GM12892 (cell line): ENCODE measurements around the gene TMSB10.
"Not testable (repeated sequence)": the region's sequence is repeated elsewhere in the genome, so short reads cannot be mapped to it uniquely, and the experiment has no call there.

Experiments used
- DNase-seq: peaks from one replicate; pipeline ENCODE4 v3.0.0; 2011; ENCODE audit not compliant: insufficient read length
- FAIRE-seq: peaks from 2 replicates; lab custom pipeline; 2011; peaks lifted over from hg19 to GRCh38; lab: Jason Lieb, UNC
- POLR2A ChIP-seq: IDR thresholded peaks from 2 replicates; pipeline ENCODE4 v1.6.1; 2011; ENCODE audit warnings: low read depth, low read length, control low read depth
- POLR2AphosphoS5 ChIP-seq: IDR thresholded peaks from 2 replicates; pipeline ENCODE4 v1.6.1; 2011; ENCODE audit warnings: low read depth, low read length, control low read depth
- TAF1 ChIP-seq: IDR thresholded peaks from 2 replicates; pipeline ENCODE4 v1.6.1; 2011; ENCODE audit warnings: low read depth, mild to moderate bottlenecking, control low read depth, low read length, borderline replicate concordance

Gene TMSB10

GRCh38 chr2:84931384-84931821, 25.9 kb downstream of the TMSB10 start:
- FAIRE-seq (no peak), DNase-seq (no peak)
- TF ChIP-seq POLR2A (no peak), POLR2AphosphoS5 (no peak), TAF1 (no peak)

- TF ChIP-seq POLR2A (no peak), POLR2AphosphoS5 (no peak)
- no peak for FAIRE-seq
- DNase-seq = no peak
Observed at GRCh38 chr2:84938194-84938879, 32.9 kb downstream of the TMSB10 start.

GRCh38 chr2:84939426-84940087, 34.1 kb downstream of the TMSB10 start:
- FAIRE-seq (peak; percentile 98), DNase-seq (no peak)
- TF ChIP-seq TAF1 = no peak
- peak; percentile 41; the same call in 1 of the 2 replicates for TF ChIP-seq POLR2A
- TF ChIP-seq POLR2AphosphoS5 = peak; percentile 82

GRCh38 chr2:84940088-84940470, 34.6 kb downstream of the TMSB10 start:
- no peak for TF ChIP-seq POLR2A
- no peak; the same call in 1 of the 2 replicates for TF ChIP-seq POLR2AphosphoS5
- TF ChIP-seq TAF1 = no peak
- FAIRE-seq (no peak), DNase-seq (no peak)

GRCh38 chr2:84940831-84941412, 35.5 kb downstream of the TMSB10 start:
- no peak for DNase-seq

GRCh38 chr2:84942166-84942565, 36.7 kb downstream of the TMSB10 start:
- no peak for FAIRE-seq
- no peak for DNase-seq
- TF ChIP-seq TAF1 (no peak), POLR2AphosphoS5 (no peak), POLR2A (no peak)

More at GRCh38 chr2:84940831-84941412, 35.5 kb downstream of the TMSB10 start:
- TF ChIP-seq POLR2A = no peak
- TF ChIP-seq POLR2AphosphoS5 = no peak
- no peak for TF ChIP-seq TAF1
- FAIRE-seq = no peak

GRCh38 chr2:84942964-84943421, 37.5 kb downstream of the TMSB10 start:
- peak; percentile 44 for FAIRE-seq
- no peak for DNase-seq
- peak; percentile 44; the same call in 1 of the 2 replicates for TF ChIP-seq POLR2AphosphoS5
- TF ChIP-seq POLR2A = no peak; the same call in 1 of the 2 replicates
- TF ChIP-seq TAF1 = peak; percentile 60; the same call in 1 of the 2 replicates

- no peak for FAIRE-seq
- TF ChIP-seq POLR2AphosphoS5 (0 out of 2 replicates have a peak, but pooled peaks have one; percentile 21), POLR2A (no peak; the same call in 1 of the 2 replicates)
Observed at GRCh38 chr2:84944295-84944909, 38.9 kb downstream of the TMSB10 start.

GRCh38 chr2:84945838-84946203, 40.4 kb downstream of the TMSB10 start:
- FAIRE-seq, DNase-seq: not testable (repeated sequence)

More at GRCh38 chr2:84944295-84944909, 38.9 kb downstream of the TMSB10 start:
- no peak for DNase-seq

GRCh38 chr2:84946204-84947009, 41.0 kb downstream of the TMSB10 start:
- no peak for DNase-seq
- peak; percentile 82 for FAIRE-seq
- peak; percentile 88 for TF ChIP-seq POLR2AphosphoS5
- peak; percentile 89 for TF ChIP-seq POLR2A
- peak; percentile 74; the same call in 1 of the 2 replicates for TF ChIP-seq TAF1

GRCh38 chr2:84947010-84947593, 41.6 kb downstream of the TMSB10 start:
- DNase-seq = no peak
- FAIRE-seq = no peak

More at GRCh38 chr2:84947010-84947593, 41.6 kb downstream of the TMSB10 start:
- TF ChIP-seq TAF1 (no peak), POLR2AphosphoS5 (no peak), POLR2A (no peak)
